Measurements from ENCODE around the gene RAB10.

DNA sequence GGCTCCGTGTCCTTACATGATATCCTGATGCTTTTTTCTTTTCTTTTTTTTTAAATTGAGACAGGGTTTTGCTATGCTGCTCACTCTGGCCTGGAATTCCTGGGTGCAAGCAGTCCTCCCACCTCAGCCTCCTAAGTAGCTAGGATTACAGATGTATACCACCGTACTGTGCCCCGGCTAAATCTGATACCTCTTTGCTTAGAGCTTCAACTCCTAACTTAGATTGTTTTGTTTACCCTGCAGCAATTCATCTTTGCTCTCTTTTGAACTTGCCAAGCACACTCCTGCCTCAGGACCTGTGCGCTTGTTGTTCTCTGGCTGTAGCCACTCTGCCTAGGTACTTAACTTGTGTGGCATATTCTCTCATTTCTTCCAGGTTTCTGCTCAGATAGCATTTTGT lies 24.5 kb downstream of the RAB10 start:
- TF ChIP-seq, protein P1, sequence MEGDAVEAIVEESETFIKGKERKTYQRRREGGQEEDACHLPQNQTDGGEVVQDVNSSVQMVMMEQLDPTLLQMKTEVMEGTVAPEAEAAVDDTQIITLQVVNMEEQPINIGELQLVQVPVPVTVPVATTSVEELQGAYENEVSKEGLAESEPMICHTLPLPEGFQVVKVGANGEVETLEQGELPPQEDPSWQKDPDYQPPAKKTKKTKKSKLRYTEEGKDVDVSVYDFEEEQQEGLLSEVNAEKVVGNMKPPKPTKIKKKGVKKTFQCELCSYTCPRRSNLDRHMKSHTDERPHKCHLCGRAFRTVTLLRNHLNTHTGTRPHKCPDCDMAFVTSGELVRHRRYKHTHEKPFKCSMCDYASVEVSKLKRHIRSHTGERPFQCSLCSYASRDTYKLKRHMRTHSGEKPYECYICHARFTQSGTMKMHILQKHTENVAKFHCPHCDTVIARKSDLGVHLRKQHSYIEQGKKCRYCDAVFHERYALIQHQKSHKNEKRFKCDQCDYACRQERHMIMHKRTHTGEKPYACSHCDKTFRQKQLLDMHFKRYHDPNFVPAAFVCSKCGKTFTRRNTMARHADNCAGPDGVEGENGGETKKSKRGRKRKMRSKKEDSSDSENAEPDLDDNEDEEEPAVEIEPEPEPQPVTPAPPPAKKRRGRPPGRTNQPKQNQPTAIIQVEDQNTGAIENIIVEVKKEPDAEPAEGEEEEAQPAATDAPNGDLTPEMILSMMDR (IDR thresholded peaks at IDR 0.05) = no peak
- no peak for TF ChIP-seq POLR2A (IDR thresholded peaks at IDR 0.05)
